ENCODE results near the gene SLC9A9.

DNA sequence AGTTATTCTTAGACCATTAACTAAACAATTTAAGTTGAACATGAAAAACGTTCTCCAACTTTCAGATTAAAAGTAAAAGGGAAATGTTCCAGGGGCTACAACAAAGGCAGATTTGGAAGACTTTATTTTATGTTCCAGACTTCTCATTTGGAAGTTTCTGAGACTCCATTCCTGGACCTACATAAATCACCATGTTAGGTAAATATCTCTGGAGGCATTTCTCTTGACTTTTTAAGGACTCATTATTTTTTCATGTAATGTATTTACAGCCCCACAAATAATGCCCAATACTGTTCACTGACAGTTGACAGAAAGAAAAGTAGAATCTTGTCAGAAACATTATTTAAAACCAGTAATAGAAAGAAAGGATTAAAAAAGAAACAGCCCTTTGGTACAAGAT is 352.1 kb downstream of the SLC9A9 start:
- TF ChIP-seq TOX (CRISPR knock-in tag; IDR thresholded peaks at IDR 0.05; ENCODE audit: borderline replicate concordance) (no peak), CSRNP3 (CRISPR knock-in tag; IDR thresholded peaks at IDR 0.05) (no peak), ARNTL (CRISPR knock-in tag; IDR thresholded peaks at IDR 0.05; ENCODE audit: borderline replicate concordance, low read depth) (no peak), ISL1 (CRISPR knock-in tag; IDR thresholded peaks at IDR 0.05) (no peak), SNAI2 (CRISPR knock-in tag; IDR thresholded peaks at IDR 0.05) (no peak)
- TF ChIP-seq, protein P1, sequence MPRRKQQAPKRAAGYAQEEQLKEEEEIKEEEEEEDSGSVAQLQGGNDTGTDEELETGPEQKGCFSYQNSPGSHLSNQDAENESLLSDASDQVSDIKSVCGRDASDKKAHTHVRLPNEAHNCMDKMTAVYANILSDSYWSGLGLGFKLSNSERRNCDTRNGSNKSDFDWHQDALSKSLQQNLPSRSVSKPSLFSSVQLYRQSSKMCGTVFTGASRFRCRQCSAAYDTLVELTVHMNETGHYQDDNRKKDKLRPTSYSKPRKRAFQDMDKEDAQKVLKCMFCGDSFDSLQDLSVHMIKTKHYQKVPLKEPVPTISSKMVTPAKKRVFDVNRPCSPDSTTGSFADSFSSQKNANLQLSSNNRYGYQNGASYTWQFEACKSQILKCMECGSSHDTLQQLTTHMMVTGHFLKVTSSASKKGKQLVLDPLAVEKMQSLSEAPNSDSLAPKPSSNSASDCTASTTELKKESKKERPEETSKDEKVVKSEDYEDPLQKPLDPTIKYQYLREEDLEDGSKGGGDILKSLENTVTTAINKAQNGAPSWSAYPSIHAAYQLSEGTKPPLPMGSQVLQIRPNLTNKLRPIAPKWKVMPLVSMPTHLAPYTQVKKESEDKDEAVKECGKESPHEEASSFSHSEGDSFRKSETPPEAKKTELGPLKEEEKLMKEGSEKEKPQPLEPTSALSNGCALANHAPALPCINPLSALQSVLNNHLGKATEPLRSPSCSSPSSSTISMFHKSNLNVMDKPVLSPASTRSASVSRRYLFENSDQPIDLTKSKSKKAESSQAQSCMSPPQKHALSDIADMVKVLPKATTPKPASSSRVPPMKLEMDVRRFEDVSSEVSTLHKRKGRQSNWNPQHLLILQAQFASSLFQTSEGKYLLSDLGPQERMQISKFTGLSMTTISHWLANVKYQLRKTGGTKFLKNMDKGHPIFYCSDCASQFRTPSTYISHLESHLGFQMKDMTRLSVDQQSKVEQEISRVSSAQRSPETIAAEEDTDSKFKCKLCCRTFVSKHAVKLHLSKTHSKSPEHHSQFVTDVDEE (CRISPR knock-in tag; IDR thresholded peaks at IDR 0.05), result no peak
